IPS-NIHi7 (cell line): Measurements from ENCODE around the gene OR5A2.
"Not testable (repeated sequence)": the region's sequence is repeated elsewhere in the genome, so short reads cannot be mapped to it uniquely, and the experiment has no call there.

Experiments used
- DNase-seq: peaks from one replicate; pipeline ENCODE4 v3.0.0; 2012; ENCODE audit warnings: mixed read lengths; ENCODE audit errors: extremely low spot score

The OR5A2 gene

DNA sequence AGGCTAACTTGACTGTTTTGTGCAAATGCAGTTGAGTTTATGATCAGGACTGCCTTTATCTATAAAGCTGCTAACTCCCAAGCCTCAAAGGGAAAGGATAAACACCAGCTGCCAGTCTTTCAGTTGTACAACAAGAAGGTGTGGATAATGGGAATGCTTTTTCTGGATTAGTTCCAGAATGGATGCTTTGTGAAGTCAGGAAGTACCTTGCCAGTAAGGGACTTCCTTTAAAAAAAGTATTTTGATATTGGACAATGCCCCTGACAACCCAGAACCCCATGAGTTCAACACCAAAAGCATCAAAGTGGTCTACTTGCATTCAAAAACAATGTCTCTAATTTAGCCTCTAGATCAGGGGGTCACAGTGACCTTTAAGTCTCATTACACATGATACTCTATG lies 32.0 kb downstream of the OR5A2 start:
- DNase-seq: no peak

- no peak for DNase-seq
Observed at GRCh38 chr11:59380263-59381059, 45.8 kb downstream of the OR5A2 start.

- DNase-seq: not testable (repeated sequence)
Observed at GRCh38 chr11:59372324-59372723, 53.9 kb downstream of the OR5A2 start.

GRCh38 chr11:59368238-59369022 lies 57.8 kb downstream of the OR5A2 start:
- no peak for DNase-seq
